HG03039 (cell line): ENCODE data around the gene OTUB2.

Source experiments
- ATAC-seq: cut with Tn5 transposase; IDR thresholded peaks from one replicate; pipeline ENCODE4 v1.9.1; 2021; ENCODE audit warnings: mild to moderate bottlenecking, moderate library complexity; ENCODE audit not compliant: unreplicated experiment

OTUB2 gene

GRCh38 chr14:94038921-94039629 is 12.9 kb downstream of the OTUB2 start:
- ATAC-seq = no peak

GRCh38 chr14:94040247-94040646 is 14.1 kb downstream of the OTUB2 start:
- no peak for ATAC-seq

- ATAC-seq = no peak
These were observed 14.7 kb downstream of the OTUB2 start for GRCh38 chr14:94040796-94041195.

- ATAC-seq = no peak
These were observed 15.6 kb downstream of the OTUB2 start for GRCh38 chr14:94041551-94042346.

GRCh38 chr14:94042433-94043091 is 16.4 kb downstream of the OTUB2 start:
- no peak for ATAC-seq

GRCh38 chr14:94043111-94043755 is 17.1 kb downstream of the OTUB2 start:
- ATAC-seq = no peak

- no peak for ATAC-seq
These were observed 17.8 kb downstream of the OTUB2 start for GRCh38 chr14:94043756-94044475.

- ATAC-seq = no peak
These were observed 18.4 kb downstream of the OTUB2 start for GRCh38 chr14:94044476-94045091.

- no peak for ATAC-seq
These were observed 19.0 kb downstream of the OTUB2 start for GRCh38 chr14:94045101-94045500.

GRCh38 chr14:94045563-94046345 is 19.6 kb downstream of the OTUB2 start:
- no peak for ATAC-seq

- ATAC-seq = no peak
These were observed 20.6 kb downstream of the OTUB2 start for GRCh38 chr14:94046696-94047250.

- ATAC-seq = no peak
These were observed 21.4 kb downstream of the OTUB2 start for GRCh38 chr14:94047581-94047980.

- ATAC-seq = no peak
These were observed 22.8 kb downstream of the OTUB2 start for GRCh38 chr14:94048691-94049624.

GRCh38 chr14:94049625-94050023 is 23.5 kb downstream of the OTUB2 start:
- no peak for ATAC-seq

GRCh38 chr14:94050231-94050880 is 24.2 kb downstream of the OTUB2 start:
- ATAC-seq = no peak

- no peak for ATAC-seq
These were observed 25.0 kb downstream of the OTUB2 start for GRCh38 chr14:94051115-94051514.

- no peak for ATAC-seq
These were observed 25.6 kb downstream of the OTUB2 start for GRCh38 chr14:94051779-94052178.

GRCh38 chr14:94052199-94052598 is 26.1 kb downstream of the OTUB2 start:
- ATAC-seq = no peak
